ENCODE results near the gene FITM1. TPM values are rescaled to one million over a fixed set of nuclear protein-coding genes. Genes with fewer than 3 reads are reported as not detected.

Gene FITM1

DNA sequence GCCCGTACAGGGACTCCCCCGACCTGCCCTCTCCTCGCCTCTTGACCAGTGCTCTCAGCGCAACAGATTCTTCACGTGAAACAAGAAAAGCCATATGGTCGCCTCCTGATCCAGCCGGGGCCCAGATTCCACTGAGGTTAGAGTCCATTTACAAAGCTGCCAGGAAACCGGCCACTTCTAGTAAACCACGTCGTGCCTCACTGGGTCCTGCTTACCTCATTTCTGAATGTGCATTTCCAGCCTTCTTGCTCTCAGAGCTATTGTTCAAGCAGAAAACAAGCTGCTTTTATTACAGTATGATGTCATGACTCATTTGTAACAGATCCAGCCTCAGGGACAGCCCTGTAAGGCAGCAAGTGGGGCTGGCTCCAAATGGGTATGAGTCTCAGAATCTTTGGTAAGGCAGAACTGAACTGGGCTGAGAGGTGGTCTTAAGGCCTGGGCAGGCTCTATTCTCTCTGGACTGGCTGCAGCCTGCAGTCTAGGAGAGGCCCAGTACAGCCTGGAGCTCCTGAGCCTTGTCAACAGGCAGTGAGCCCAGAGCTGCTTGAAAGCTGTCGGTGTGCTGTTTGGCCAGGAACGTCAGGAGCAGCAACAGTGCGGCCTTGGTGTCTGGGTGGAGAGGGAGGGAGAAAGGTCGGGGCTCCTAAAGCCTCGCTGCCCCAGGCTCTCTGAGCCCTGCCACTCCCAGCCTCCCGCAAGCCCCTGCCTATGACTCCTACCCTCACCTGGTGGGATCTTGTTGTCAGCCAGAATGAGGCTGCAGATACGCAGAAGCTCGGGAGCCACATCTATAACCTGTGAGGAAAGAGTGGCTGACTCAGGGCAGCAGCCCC lies 49.7 kb downstream of the FITM1 start:
- Histone ChIP-seq H2BK5ac (ENCODE audit: low read depth, low read length, poor library complexity, severe bottlenecking) (no peak overlapping the region), H3K36me3 (ENCODE audit: control insufficient read depth in 1 of 2, insufficient read depth in 2 of 2, low read depth in 1 of 2, low read length in 2 of 2) (peaks cover 90 to 93% of the 10 kb centered on the region in 2 experiments), H3K18ac (ENCODE audit: low read depth in 1 of 2, low read length in 2 of 2) (no peak overlapping the region), H3K9ac (ENCODE audit: low read length) (peak overlapping the region; percentile 83), H3K79me1 (replicated peaks; ENCODE audit: low read length, poor library complexity, severe bottlenecking) (peaks cover 30% of the 10 kb centered on the region), H3K27me3 (ENCODE audit: control insufficient read depth in 1 of 2, insufficient read depth in 1 of 2, low read length in 2 of 2) (no peaks in the 10 kb centered on the region), H2AFZ (ENCODE audit: low read depth, low read length) (no peak overlapping the region), H3K4me1 (ENCODE audit: control insufficient read depth, insufficient read depth, low read depth, low read length) (peaks cover 16% of the 10 kb centered on the region), H2BK120ac (ENCODE audit: low read depth, low read length) (no peak overlapping the region), H2AK5ac (ENCODE audit: low read length, severe bottlenecking) (peak overlapping the region; percentile 19), H3K23ac (ENCODE audit: low read length in 2 of 2) (no peak overlapping the region), H4K91ac (ENCODE audit: low read length) (no peak overlapping the region), H3K27ac (ENCODE audit: low read length, poor library complexity, severe bottlenecking) (peak overlapping the region; percentile 73), H3K9me3 (ENCODE audit: control insufficient read depth, low read length) (no peaks in the 10 kb centered on the region), H3K14ac (ENCODE audit: low read length in 2 of 2) (no peak overlapping the region), H2BK12ac (ENCODE audit: low read length in 2 of 2) (no peak overlapping the region), H3K4me3 (ENCODE audit: insufficient read depth in 1 of 2, low read depth in 1 of 2, low read length in 2 of 2) (no peak overlapping the region), H3K4ac (ENCODE audit: low read depth in 1 of 2, low read length in 2 of 2) (no peak overlapping the region), H2BK15ac (ENCODE audit: low read depth, poor library complexity, severe bottlenecking) (no peak overlapping the region), H4K8ac (ENCODE audit: low read length) (no peak overlapping the region), H3K4me2 (ENCODE audit: low read length, poor library complexity, severe bottlenecking) (no peak overlapping the region)
- peak; percentile 24 for DNase-seq
- 91% methylated on average over 15 of the region's 18 CpGs for WGBS

DNA sequence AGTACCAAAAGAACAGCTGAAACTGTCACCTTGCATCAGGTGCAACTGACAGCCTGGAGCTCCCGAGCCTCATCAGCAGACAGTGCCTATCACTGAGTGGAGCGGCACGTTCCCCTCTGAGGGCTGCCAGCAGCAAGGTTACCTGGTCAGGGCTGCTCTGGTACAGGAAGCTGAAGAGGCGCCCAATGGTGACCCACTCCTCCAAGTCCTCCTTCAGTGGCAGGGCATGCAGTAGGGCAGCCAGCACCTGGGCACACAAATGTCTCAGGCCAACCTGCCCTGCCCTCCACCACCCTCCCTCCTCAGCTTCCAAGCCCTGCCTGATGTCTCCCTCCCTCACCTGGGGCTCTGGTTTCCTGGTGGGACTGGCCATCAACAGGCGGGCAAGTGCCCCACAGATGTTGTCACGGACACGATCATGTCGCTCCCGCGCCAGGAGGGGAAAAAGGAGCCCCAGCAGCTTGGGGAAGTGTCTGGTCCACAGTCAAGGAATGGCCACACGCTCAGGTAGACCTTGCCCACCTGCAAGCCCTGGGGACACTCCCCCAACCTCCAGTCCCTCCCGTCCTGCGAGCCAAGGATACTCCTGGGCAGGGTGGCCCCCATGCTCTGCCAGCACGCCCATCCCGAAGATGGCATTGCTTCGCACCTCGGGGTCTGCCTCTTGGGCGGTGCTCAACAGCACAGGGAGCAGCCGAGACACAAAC lies 51.1 kb downstream of the FITM1 start:
- no peak overlapping the region for H3K9ac ChIP-seq (ENCODE audit: low read length)
- H3K4me2 ChIP-seq (ENCODE audit: low read length, poor library complexity, severe bottlenecking), result no peak overlapping the region
- no peak overlapping the region for H2AK5ac ChIP-seq (ENCODE audit: low read length, severe bottlenecking)
- H4K91ac ChIP-seq (ENCODE audit: low read length), result no peak overlapping the region
- no peak overlapping the region for H3K18ac ChIP-seq (ENCODE audit: low read depth in 1 of 2, low read length in 2 of 2)
- H2BK5ac ChIP-seq (ENCODE audit: low read depth, low read length, poor library complexity, severe bottlenecking), result no peak overlapping the region
- no peak overlapping the region for H3K4me3 ChIP-seq (ENCODE audit: insufficient read depth in 1 of 2, low read depth in 1 of 2, low read length in 2 of 2)
- no peak overlapping the region for H4K8ac ChIP-seq (ENCODE audit: low read length)
- 96% methylated on average over 19 of the region's 19 CpGs for WGBS
- no peak overlapping the region for H2BK12ac ChIP-seq (ENCODE audit: low read length in 2 of 2)
- H3K9me3 ChIP-seq (ENCODE audit: control insufficient read depth, low read length), result no peaks in the 10 kb centered on the region
- H2AFZ ChIP-seq (ENCODE audit: low read depth, low read length), result no peak overlapping the region
- H3K27me3 ChIP-seq (ENCODE audit: control insufficient read depth in 1 of 2, insufficient read depth in 1 of 2, low read length in 2 of 2), result no peaks in the 10 kb centered on the region
- H3K23ac ChIP-seq (ENCODE audit: low read length in 2 of 2), result no peak overlapping the region
- peaks cover 95% of the 10 kb centered on the region in 2 experiments for H3K36me3 ChIP-seq (ENCODE audit: control insufficient read depth in 1 of 2, insufficient read depth in 2 of 2, low read depth in 1 of 2, low read length in 2 of 2)
- no peak for DNase-seq
- H2BK15ac ChIP-seq (ENCODE audit: low read depth, poor library complexity, severe bottlenecking), result no peak overlapping the region
- H3K4me1 ChIP-seq (ENCODE audit: control insufficient read depth, insufficient read depth, low read depth, low read length), result peaks cover 16% of the 10 kb centered on the region
- no peak overlapping the region for H3K14ac ChIP-seq (ENCODE audit: low read length in 2 of 2)
- H3K4ac ChIP-seq (ENCODE audit: low read depth in 1 of 2, low read length in 2 of 2), result no peak overlapping the region
- H3K27ac ChIP-seq (ENCODE audit: low read length, poor library complexity, severe bottlenecking), result no peak overlapping the region
- peaks cover 40% of the 10 kb centered on the region for H3K79me1 ChIP-seq (replicated peaks; ENCODE audit: low read length, poor library complexity, severe bottlenecking)
- H2BK120ac ChIP-seq (ENCODE audit: low read depth, low read length), result no peak overlapping the region

Small RNA genes within 50 kb of the gene (small RNA-seq; reads per million reads assigned to genes)
- gene IPO4 (ENCODE audit: low read depth) (not detected), gene IRF9 (ENCODE audit: low read depth) (not detected), gene RNA5SP383 (ENCODE audit: low read depth) (2.3 reads per million)
